GM12892 (cell line): ENCODE results near the gene HK3.

Experiments
- POLR2A ChIP-seq: IDR thresholded peaks from 2 replicates; pipeline ENCODE4 v1.6.1; 2011; ENCODE audit warnings: low read depth, low read length, control low read depth
- POLR2AphosphoS5 ChIP-seq: IDR thresholded peaks from 2 replicates; pipeline ENCODE4 v1.6.1; 2011; ENCODE audit warnings: low read depth, low read length, control low read depth
- TAF1 ChIP-seq: IDR thresholded peaks from 2 replicates; pipeline ENCODE4 v1.6.1; 2011; ENCODE audit warnings: low read depth, mild to moderate bottlenecking, control low read depth, low read length, borderline replicate concordance

DNA sequence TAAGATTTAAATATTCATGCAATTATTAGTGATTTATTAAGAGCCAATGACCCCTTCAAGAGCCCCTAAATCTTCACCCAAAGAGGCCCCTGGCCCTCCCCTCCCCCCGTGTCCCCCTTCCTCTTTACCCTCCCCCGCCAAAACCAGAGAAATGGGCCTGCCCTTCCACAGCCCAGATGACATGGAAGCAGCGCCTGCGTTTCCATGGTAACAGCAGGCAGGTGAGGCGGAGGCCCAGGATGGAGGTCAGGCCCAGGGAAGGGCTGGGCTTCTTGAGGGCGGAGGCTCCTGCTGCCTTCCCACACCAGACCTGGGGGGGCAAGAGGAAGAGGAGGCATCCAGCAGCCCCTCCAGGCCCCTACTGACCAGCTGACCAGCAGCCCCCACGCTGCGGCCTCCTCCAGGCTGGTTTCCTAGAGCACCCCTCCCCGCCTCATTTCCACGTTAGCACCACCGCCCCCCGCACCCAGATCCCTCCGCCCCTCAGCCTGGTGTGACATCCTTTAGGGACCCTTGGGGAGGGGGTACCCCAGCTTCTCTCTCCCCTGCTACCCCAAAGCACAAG lies 51.3 kb downstream of the HK3 start:
- no peak for TF ChIP-seq TAF1
- TF ChIP-seq POLR2A = no peak
- TF ChIP-seq POLR2AphosphoS5 = no peak
